Fibroblast of upper back skin (primary cell): ENCODE measurements around the gene TMEM132E.

Source experiments
- DNase-seq: peaks from one replicate; pipeline ENCODE4 v3.0.0-alpha.2; 2013

TMEM132E gene

GRCh38 chr17:34606763-34607162 lies 27.4 kb downstream of the TMEM132E start:
- DNase-seq, result no peak

- no peak for DNase-seq
Measured at GRCh38 chr17:34607917-34608316, 28.5 kb downstream of the TMEM132E start.

DNA sequence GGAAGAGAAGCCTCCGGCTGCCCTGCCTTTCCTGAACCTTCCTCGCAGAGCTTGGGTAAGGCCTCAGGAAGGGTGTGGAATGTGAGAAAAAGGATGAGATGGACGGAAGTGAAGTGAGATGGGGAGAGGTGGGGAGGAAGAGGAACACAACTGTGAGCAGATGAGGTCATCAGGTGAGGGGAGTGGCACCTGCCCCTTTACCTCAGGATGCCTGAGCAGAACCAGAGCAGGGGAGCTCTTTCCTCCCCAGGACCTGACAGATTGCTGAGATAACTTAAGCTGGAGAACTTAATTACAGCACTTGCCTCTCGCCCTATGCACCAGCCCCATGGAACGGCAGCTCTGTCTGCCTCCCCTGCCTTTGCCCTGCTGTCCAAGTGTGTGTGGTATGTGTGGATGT lies 29.8 kb downstream of the TMEM132E start:
- DNase-seq, result no peak

GRCh38 chr17:34610039-34610438 lies 30.7 kb downstream of the TMEM132E start:
- DNase-seq, result no peak

GRCh38 chr17:34610506-34610905 lies 31.1 kb downstream of the TMEM132E start:
- DNase-seq, result no peak

GRCh38 chr17:34613064-34614019 lies 34.0 kb downstream of the TMEM132E start:
- DNase-seq, result no peak

- DNase-seq, result no peak
Measured at GRCh38 chr17:34614698-34615097, 35.3 kb downstream of the TMEM132E start.

DNA sequence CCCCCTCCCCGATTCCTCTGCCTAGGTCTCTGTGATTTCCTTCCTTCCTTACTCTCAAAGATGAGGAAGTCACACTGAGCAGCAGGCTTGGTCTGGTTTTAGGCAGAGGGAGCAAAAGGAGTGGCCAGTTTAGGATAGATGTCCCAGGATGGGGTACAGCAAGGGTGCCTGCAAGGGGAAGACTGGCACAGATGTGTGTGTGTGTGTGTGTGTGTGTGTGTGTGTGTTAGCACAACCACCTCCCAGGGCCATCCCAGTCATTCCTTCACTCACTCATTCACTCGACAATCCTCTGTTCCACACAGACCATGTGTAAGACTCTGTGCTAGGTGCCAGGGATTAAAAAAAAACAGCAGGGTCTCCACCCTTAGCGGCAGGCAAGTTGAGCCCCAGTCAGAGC lies 35.9 kb downstream of the TMEM132E start:
- no peak for DNase-seq

DNA sequence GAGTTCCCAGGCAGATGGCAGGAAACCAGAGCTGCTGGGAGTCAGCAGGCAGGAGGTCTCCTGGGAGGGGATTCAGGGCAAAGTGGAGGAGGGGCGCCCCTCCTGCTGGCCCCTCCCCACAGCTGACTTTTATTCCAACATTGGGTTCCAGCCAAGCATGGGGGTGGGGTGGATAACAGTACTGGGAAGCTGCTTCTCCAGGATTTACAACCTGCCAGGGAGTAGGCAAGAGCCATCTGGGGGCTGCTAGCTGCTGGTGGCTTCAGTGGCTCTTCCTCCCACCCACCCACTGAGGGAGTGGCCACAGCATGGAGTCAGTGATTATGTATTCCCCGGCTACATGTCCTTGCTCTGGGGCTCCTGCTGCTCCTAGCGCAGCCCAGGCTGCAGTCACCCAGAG lies 36.8 kb downstream of the TMEM132E start:
- DNase-seq, result peak; percentile 1

- no peak for DNase-seq
Measured at GRCh38 chr17:34617398-34617797, 38.0 kb downstream of the TMEM132E start.

GRCh38 chr17:34619687-34620217 lies 40.4 kb downstream of the TMEM132E start:
- DNase-seq, result no peak

- DNase-seq, result no peak
Measured at GRCh38 chr17:34620458-34620857, 41.1 kb downstream of the TMEM132E start.

- no peak for DNase-seq
Measured at GRCh38 chr17:34622862-34623623, 43.7 kb downstream of the TMEM132E start.

GRCh38 chr17:34623856-34624766 lies 44.7 kb downstream of the TMEM132E start:
- DNase-seq, result no peak

DNA sequence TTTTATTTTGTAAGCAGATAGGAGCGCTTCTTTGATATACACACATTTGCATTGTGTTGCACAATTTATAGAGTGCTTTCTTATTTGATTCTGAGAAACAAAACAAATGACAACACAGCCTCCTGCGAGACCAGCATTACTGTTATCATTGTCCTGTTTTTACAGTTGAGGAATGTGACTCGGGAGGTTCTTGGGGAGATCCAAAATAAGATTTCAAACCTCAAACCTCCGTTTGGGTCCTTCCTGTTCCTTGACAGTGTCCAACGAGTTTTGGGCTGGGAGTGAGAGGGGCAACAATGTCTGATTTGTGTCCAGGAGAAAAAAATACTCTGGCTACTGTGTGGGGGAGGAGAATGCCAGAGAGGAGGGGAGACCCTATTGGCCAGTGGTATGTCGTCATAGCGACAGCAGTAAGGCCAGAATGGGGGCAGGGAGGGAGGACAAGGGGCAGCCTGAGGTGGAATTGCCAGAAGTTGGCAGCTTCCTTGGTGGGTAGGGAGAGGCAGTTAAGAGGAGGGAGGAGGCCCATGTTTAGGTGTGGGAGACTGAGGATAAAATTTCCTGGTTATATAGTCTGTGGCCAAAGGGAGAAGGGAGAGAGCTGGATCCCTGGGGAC lies 45.5 kb downstream of the TMEM132E start:
- no peak for DNase-seq

GRCh38 chr17:34626121-34626681 lies 46.8 kb downstream of the TMEM132E start:
- no peak for DNase-seq

DNA sequence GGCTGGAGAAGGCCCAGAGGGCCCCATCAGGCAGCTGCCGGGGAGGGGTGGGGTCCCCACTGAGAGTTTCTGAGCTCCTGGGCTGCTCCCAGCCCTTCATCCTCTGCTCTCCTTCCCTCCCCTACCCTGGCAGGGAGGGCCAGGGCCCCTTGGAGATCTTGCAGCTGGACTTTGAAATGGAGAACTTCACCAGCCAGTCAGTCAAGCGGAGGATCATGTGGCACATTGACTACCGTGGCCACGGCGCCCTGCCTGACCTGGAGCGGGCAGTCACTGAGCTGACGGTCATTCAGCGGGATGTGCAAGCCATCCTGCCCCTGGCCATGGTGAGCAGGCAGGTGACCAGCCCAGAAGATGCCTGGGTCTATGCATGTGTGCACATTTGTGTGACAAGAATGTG lies 49.5 kb downstream of the TMEM132E start:
- no peak for DNase-seq

- no peak for DNase-seq
Measured at GRCh38 chr17:34633351-34633750, 54.0 kb downstream of the TMEM132E start.

DNA sequence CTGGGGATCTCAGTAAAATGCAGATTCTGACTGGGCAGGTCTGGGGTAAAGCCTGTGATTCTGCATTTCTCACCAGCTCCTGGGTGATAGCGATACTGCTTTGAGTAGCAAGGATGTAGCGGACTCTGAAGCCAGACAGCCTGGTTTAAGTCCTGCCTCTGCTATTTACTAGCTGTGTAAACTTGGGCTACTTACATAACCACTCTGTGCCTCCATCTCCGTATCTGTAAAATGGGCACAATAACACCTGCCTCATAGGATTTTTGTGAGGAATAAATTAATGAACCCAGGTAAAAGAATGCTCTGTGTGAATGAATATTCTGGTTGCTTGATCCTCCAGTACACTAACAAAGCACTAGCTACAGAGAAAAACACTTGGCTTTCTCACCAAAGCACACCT lies 54.4 kb downstream of the TMEM132E start:
- no peak for DNase-seq

- DNase-seq, result no peak
Measured at GRCh38 chr17:34634551-34635160, 55.3 kb downstream of the TMEM132E start.

DNA sequence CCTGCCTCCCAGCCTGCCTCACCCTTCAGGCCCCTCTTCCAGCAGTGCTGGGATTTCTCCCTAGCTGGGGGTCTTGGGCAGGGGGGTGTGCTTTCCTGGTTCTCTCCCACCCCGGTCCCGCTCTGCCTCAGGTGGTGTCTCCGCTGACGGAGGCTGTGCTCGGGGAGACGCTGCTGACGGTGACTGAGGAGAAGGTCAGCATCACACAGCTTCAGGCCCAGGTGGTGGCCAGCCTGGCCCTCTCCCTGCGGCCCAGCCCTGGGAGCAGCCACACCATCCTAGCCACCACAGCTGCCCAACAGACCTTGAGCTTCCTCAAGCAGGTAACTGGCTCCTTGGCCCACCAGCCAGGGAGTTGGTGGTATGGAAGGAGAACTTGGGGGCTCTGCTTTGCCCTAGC lies 56.5 kb downstream of the TMEM132E start:
- no peak for DNase-seq
